GM12874 (cell line): Measurements from ENCODE around the gene LAPTM4A.

Experiments used
- CTCF ChIP-seq: IDR thresholded peaks from 2 replicates; pipeline ENCODE4 v1.5.1; 2011; ENCODE audit warnings: low read depth, mild to moderate bottlenecking, control low read depth, low read length, moderate library complexity; ENCODE audit not compliant: insufficient read depth

The LAPTM4A gene

GRCh38 chr2:20054119-20054518 is 2.7 kb upstream of the LAPTM4A start:
- TF ChIP-seq CTCF, result no peak

GRCh38 chr2:20052861-20053281 is 1.4 kb upstream of the LAPTM4A start:
- TF ChIP-seq CTCF, result no peak

- TF ChIP-seq CTCF, result no peak
Measured at GRCh38 chr2:20052229-20052851, 912 bp upstream of the LAPTM4A start.

- no peak for TF ChIP-seq CTCF
Measured at GRCh38 chr2:20050646-20051531, 539 bp downstream of the LAPTM4A start.

- no peak for TF ChIP-seq CTCF
Measured at GRCh38 chr2:20050104-20050645, 1.3 kb downstream of the LAPTM4A start.

GRCh38 chr2:20049637-20050036 is 1.8 kb downstream of the LAPTM4A start:
- no peak for TF ChIP-seq CTCF
